ENCODE measurements around the gene OR8K5.

OR8K5 gene

DNA sequence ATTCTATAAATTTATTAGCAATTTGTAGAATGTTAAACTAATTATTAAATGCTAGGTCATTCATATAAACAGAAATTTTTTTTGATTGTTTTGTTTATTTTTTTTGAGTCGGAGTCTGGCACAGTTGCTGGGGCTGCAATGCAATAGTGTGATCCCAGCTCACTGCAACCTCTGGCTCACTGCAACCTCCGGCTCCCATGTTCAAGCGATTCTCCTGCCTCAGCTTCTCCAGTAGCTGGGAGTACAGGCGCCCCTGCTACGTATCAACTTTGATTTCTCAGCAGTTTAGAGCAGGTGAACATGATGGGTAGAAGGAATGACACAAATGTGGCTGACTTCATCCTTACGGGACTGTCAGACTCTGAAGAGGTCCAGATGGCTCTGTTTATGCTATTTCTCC lies 38.0 kb downstream of the OR8K5 start, which contains the start of gene OR8H3:
Gene OR8H3 (plus strand): TSS at position 301 of the 400 bp plus-strand sequence. CDS start 0 bp downstream, at position 301.
- no peak within 1 kb of the TSS for H3K4me2 ChIP-seq (ENCODE audit: low read length)
- no peaks in the 10 kb centered on the region for H3K36me3 ChIP-seq (replicated peaks; ENCODE audit: low read depth, low read length)
- H3K79me2 ChIP-seq (ENCODE audit: low read length) = no peaks in the 10 kb centered on the region
- H3K4me3 ChIP-seq (ENCODE audit: low read length) = no peak within 1 kb of the TSS
- no peaks in the 10 kb centered on the region for H3K27me3 ChIP-seq (ENCODE audit: low read depth, low read length)
- TF ChIP-seq CTCF (IDR thresholded peaks at IDR 0.05; ENCODE audit: low read depth, low read length) (no peak), EZH2phosphoT487 (IDR thresholded peaks at IDR 0.05; ENCODE audit: low read depth) (no peak)
- no peaks in the 10 kb centered on the region for H3K9me3 ChIP-seq (ENCODE audit: insufficient read depth, low read length)
- H3K4me1 ChIP-seq (ENCODE audit: low read length) = no peaks in the 10 kb centered on the region
- H4K20me1 ChIP-seq (ENCODE audit: insufficient read depth, low read length) = no peaks in the 10 kb centered on the region
- H3K27ac ChIP-seq (ENCODE audit: low read length) = no peak within 1 kb of the TSS
- H2AFZ ChIP-seq (ENCODE audit: low read depth, low read length) = no peak within 1 kb of the TSS
- H3K9ac ChIP-seq (ENCODE audit: low read length) = no peak within 1 kb of the TSS
